MM.1S (cell line): Measurements from ENCODE around the gene FAR2.

Experiments used
- DNase-seq: peaks from one replicate; pipeline ENCODE4 v3.0.0-alpha.2; 2015
- H2AFZ ChIP-seq: fragments of 300-600 bp; sonication (generic); 2 replicates; pipeline ENCODE4 v1.6.0; 2016; ENCODE audit warnings: antibody characterized with exemption, low read length
- H3F3A ChIP-seq: fragments of 300-600 bp; sonication (generic); 2 replicates; pipeline ENCODE4 v1.6.1; 2016; ENCODE audit warnings: mild to moderate bottlenecking, antibody characterized with exemption, low read length, moderate library complexity, mixed read lengths; ENCODE audit not compliant: insufficient read depth
- H3K27ac ChIP-seq: fragments of 300-600 bp; sonication (generic); 2 replicates; pipeline ENCODE4 v1.5.1; 2016; ENCODE audit warnings: mild to moderate bottlenecking, low read length
- H3K27me3 ChIP-seq: fragments of 300-600 bp; sonication (generic); replicated peaks from 2 replicates; pipeline ENCODE4 v1.6.0; 2016; ENCODE audit warnings: low read length; ENCODE audit not compliant: insufficient read depth
- H3K36me3 ChIP-seq: fragments of 300-600 bp; sonication (generic); replicated peaks from 2 replicates; pipeline ENCODE4 v1.6.1; 2016; ENCODE audit warnings: mild to moderate bottlenecking, low read length, mixed read lengths; ENCODE audit not compliant: insufficient read depth
- H3K4me1 ChIP-seq: fragments of 300-600 bp; sonication (generic); 2 replicates; pipeline ENCODE4 v1.6.1; 2016; ENCODE audit warnings: low read length, mixed read lengths
- H3K4me2 ChIP-seq: fragments of 300-600 bp; sonication (generic); 2 replicates; pipeline ENCODE4 v1.6.0; 2016; ENCODE audit warnings: low read depth, low read length
- H3K4me3 ChIP-seq: fragments of 300-600 bp; sonication (generic); 2 replicates; pipeline ENCODE4 v1.5.1; 2016; ENCODE audit warnings: low read length, mixed read lengths
- H3K79me2 ChIP-seq: fragments of 300-600 bp; sonication (generic); 2 replicates; pipeline ENCODE4 v1.6.1; 2016; ENCODE audit warnings: mixed run types, low read length, mixed read lengths
- H3K9ac ChIP-seq: fragments of 300-600 bp; sonication (generic); 2 replicates; pipeline ENCODE4 v1.6.1; 2016; ENCODE audit warnings: low read length, mixed read lengths
- H3K9me2 ChIP-seq: fragments of 300-600 bp; sonication (generic); replicated peaks from 2 replicates; pipeline ENCODE4 v1.6.1; 2016; ENCODE audit warnings: mild to moderate bottlenecking, low read length, mixed read lengths; ENCODE audit not compliant: insufficient read depth
- H3K9me3 ChIP-seq: fragments of 300-600 bp; sonication (generic); replicated peaks from 2 replicates; pipeline ENCODE4 v1.6.1; 2016; ENCODE audit warnings: mild to moderate bottlenecking, low read length, mixed read lengths; ENCODE audit not compliant: insufficient read depth
- H4K20me1 ChIP-seq: fragments of 300-600 bp; sonication (generic); 2 replicates; pipeline ENCODE4 v1.6.1; 2016; ENCODE audit warnings: mild to moderate bottlenecking, low read length, moderate library complexity, mixed read lengths; ENCODE audit not compliant: insufficient read depth
- EZH2 ChIP-seq: fragments of 300-600 bp; sonication (generic); optimal IDR thresholded peaks from 2 replicates; pipeline ENCODE3; 2017; ENCODE audit warnings: low read depth, mild to moderate bottlenecking, antibody characterized with exemption, low read length, mixed read lengths
- EZH2phosphoT487 ChIP-seq: fragments of 300-600 bp; sonication (generic); IDR thresholded peaks from 2 replicates; pipeline ENCODE4 v1.6.1; 2018; ENCODE audit warnings: antibody characterized with exemption, low read length
- TF ChIP-seq, protein P1 (sequence below): fragments of 300-600 bp; sonication (generic); IDR thresholded peaks from 2 replicates; pipeline ENCODE4 v1.5.1; 2016; ENCODE audit warnings: antibody characterized with exemption, low read length, mixed read lengths

The FAR2 gene

DNA sequence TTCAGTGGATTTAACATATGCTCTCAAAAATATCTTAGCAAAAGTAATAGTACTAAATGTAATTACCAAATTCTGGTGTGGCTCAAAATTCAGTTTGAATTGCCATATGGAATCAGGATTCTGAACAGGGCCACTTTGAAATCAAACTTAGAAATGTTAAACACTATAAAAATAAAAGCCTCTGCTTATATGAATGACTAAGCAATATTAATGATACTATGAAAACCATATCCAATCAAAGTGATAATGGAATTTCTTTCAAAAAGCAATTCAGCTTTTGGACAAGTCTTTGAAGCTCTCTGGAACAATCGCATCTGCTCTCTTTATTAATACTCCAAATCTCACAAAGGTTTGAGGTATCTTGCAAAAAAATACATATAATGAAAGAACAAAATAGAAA is 180.3 kb downstream of the FAR2 start:
- no peaks in the 10 kb centered on the region for H3K27me3 ChIP-seq
- no peaks in the 10 kb centered on the region for H3K36me3 ChIP-seq
- H3K4me3 ChIP-seq: no peak overlapping the region
- no peaks in the 10 kb centered on the region for H4K20me1 ChIP-seq
- no peak overlapping the region for H3K9ac ChIP-seq
- H3K9me3 ChIP-seq: no peaks in the 10 kb centered on the region
- no peaks in the 10 kb centered on the region for H3K9me2 ChIP-seq
- no peak for DNase-seq
- no peak overlapping the region for H3K4me2 ChIP-seq
- H3K4me1 ChIP-seq: no peaks in the 10 kb centered on the region
- H2AFZ ChIP-seq: no peak overlapping the region
- H3F3A ChIP-seq: no peaks in the 10 kb centered on the region
- no peaks in the 10 kb centered on the region for H3K79me2 ChIP-seq
- H3K27ac ChIP-seq: no peak overlapping the region
- TF ChIP-seq, protein P1, sequence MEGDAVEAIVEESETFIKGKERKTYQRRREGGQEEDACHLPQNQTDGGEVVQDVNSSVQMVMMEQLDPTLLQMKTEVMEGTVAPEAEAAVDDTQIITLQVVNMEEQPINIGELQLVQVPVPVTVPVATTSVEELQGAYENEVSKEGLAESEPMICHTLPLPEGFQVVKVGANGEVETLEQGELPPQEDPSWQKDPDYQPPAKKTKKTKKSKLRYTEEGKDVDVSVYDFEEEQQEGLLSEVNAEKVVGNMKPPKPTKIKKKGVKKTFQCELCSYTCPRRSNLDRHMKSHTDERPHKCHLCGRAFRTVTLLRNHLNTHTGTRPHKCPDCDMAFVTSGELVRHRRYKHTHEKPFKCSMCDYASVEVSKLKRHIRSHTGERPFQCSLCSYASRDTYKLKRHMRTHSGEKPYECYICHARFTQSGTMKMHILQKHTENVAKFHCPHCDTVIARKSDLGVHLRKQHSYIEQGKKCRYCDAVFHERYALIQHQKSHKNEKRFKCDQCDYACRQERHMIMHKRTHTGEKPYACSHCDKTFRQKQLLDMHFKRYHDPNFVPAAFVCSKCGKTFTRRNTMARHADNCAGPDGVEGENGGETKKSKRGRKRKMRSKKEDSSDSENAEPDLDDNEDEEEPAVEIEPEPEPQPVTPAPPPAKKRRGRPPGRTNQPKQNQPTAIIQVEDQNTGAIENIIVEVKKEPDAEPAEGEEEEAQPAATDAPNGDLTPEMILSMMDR: no peak
- TF ChIP-seq EZH2phosphoT487 (no peak), EZH2 (no peak)

DNA sequence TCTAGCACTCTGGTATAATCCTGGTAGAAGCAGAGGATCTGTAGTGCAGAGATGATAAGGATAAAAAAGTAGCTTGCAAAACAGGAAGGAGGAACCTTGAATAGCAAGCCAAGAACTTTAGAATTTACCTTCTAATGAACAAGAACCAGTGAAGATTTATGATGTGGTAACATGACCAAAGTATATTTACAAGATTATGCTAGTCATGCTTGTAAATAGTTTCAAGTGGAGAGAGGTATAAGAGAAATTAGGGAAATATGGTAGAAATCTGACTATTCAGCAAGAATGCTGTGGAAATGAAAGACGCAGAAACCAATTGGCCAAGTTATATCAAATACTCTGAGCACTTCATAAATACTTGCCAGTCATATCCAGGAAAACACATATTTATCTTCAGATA is 184.1 kb downstream of the FAR2 start:
- Histone ChIP-seq H3K9me2 (no peaks in the 10 kb centered on the region), H3K79me2 (no peaks in the 10 kb centered on the region), H3K27me3 (no peaks in the 10 kb centered on the region), H3K4me1 (no peaks in the 10 kb centered on the region), H3K4me2 (no peak overlapping the region), H3K36me3 (no peaks in the 10 kb centered on the region), H3K9ac (no peak overlapping the region), H4K20me1 (no peaks in the 10 kb centered on the region), H3F3A (no peaks in the 10 kb centered on the region), H3K27ac (no peak overlapping the region), H3K9me3 (no peaks in the 10 kb centered on the region), H3K4me3 (no peak overlapping the region), H2AFZ (no peak overlapping the region)
- no peak for DNase-seq
- TF ChIP-seq EZH2 (no peak), EZH2phosphoT487 (no peak)
- TF ChIP-seq, protein P1: no peak

DNA sequence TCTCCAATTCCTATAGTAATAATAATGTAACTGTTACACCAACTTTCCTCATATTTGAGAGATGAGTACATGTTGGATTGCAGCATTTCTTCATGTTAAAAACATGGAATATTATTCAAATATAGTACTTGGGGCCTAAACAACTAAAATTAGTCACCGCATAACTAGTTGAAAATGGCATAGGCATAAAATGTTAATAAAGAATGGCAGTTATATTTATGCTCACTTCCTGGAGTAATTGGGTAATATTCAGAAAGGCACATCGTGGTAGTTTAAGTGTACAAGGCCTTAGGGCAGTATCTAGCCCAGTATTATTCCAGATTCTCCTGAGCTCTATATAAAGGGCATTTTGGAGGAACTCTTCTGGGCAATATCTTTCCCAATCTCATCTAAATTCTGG is 185.9 kb downstream of the FAR2 start:
- no peak overlapping the region for H3K27ac ChIP-seq
- no peaks in the 10 kb centered on the region for H3F3A ChIP-seq
- no peaks in the 10 kb centered on the region for H4K20me1 ChIP-seq
- no peaks in the 10 kb centered on the region for H3K27me3 ChIP-seq
- no peak overlapping the region for H2AFZ ChIP-seq
- H3K36me3 ChIP-seq: no peaks in the 10 kb centered on the region; the same call in 1 of the 2 replicates
- no peak overlapping the region for H3K4me2 ChIP-seq
- no peak overlapping the region for H3K9ac ChIP-seq
- H3K4me1 ChIP-seq: no peaks in the 10 kb centered on the region
- TF ChIP-seq EZH2phosphoT487 (no peak), EZH2 (no peak)
- TF ChIP-seq, protein P1: no peak
- no peak for DNase-seq
- no peaks in the 10 kb centered on the region for H3K79me2 ChIP-seq
- H3K9me2 ChIP-seq: no peaks in the 10 kb centered on the region
- H3K4me3 ChIP-seq: no peak overlapping the region
- H3K9me3 ChIP-seq: no peaks in the 10 kb centered on the region
